GM18519 (cell line): Measurements from ENCODE around the gene MECP2.

ENCODE experiments used
- ATAC-seq: cut with Tn5 transposase; IDR thresholded peaks from one replicate; pipeline ENCODE4 v1.9.1; 2021; ENCODE audit warnings: mild to moderate bottlenecking, moderate library complexity; ENCODE audit not compliant: unreplicated experiment, low FRiP score

MECP2 gene

GRCh38 chrX:154039577-154039976 lies 57.9 kb downstream of the MECP2 start:
- ATAC-seq, result no peak

DNA sequence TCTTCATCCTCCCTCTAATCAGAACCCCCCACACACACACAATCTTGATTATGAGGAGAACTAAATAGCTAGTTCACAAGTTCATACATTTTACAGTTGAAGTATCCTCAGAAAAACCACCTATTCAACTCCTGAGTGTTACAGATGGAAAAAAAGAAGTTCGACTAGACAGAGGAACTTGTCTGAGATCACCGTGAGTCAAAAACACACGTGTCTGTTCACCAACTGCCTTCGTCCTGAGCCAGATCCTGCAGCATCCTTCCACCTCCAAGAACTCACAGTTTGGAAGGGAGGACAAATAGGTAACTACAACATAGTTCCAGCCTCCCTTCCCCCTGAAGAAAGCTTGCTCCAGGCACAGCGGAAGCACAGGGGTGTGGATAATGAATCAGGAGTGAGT lies 58.9 kb downstream of the MECP2 start:
- no peak for ATAC-seq

GRCh38 chrX:154037754-154038153 lies 59.8 kb downstream of the MECP2 start:
- no peak for ATAC-seq

DNA sequence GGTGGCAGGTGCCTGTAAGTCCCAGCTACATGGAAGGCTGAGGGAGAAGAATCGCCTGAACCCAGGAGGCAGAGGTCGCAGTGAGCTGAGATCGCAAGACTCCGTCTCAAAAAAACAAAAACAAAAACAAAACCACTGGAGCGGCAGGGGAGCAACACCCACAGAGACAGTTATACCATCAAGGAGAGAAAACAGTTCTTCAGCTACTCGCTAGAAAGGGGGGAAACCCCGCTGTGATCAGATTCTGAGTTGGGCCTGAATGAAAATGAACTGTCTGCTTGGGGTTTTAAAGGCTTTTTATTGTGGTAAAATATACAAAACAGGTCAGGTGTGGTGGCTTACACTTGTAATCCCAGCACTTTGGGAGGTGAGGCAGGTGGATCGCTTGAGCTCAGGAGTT lies 61.0 kb downstream of the MECP2 start:
- ATAC-seq, result no peak

DNA sequence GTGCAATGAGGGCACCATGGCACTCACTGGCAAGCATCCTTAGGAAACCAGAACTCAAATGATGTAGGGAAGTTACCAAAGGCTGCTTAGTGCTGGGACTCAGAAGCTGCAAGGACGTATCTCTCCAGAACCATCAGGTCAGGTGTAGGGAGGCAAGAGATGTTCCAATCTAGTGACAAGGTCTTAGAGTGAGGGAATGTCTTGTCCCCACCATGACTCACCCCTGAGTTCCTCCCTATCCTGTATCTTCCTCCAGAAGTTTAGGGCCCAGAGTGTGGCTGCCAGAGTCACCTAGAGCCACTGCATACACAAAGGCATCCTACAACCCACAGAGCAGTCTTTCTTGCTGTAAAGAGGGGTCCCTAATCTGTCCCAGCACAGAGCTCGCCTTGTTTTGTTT lies 63.7 kb downstream of the MECP2 start:
- ATAC-seq, result no peak

- ATAC-seq, result no peak
These were observed 64.9 kb downstream of the MECP2 start for GRCh38 chrX:154032653-154033052.

GRCh38 chrX:154032160-154032559 lies 65.4 kb downstream of the MECP2 start:
- ATAC-seq, result no peak

DNA sequence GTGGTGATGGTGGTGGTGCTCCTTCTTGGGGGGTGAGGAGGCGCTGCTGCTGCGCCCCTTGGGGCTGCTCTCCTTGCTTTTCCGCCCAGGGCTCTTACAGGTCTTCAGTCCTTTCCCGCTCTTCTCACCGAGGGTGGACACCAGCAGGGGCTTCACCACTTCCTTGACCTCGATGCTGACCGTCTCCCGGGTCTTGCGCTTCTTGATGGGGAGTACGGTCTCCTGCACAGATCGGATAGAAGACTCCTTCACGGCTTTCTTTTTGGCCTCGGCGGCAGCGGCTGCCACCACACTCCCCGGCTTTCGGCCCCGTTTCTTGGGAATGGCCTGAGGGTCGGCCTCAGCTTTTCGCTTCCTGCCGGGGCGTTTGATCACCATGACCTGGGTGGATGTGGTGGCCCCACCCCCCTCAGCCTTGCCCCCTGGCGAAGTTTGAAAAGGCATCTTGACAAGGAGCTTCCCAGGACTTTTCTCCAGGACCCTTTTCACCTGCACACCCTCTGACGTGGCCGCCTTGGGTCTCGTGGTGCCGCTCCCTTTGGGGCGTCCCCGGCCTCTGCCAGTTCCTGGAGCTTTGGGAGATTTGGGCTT lies 66.7 kb downstream of the MECP2 start:
- no peak for ATAC-seq

DNA sequence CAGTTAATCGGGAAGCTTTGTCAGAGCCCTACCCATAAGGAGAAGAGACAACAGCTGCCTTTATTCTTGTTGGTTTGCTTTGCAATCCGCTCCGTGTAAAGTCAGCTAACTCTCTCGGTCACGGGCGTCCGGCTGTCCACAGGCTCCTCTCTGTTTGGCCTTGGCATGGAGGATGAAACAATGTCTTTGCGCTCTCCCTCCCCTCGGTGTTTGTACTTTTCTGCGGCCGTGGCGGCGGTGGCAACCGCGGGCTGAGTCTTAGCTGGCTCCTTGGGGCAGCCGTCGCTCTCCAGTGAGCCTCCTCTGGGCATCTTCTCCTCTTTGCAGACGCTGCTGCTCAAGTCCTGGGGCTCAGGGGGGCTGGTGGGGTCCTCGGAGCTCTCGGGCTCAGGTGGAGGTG lies 67.3 kb downstream of the MECP2 start:
- ATAC-seq, result no peak

GRCh38 chrX:154029439-154029838 lies 68.1 kb downstream of the MECP2 start:
- ATAC-seq, result no peak

DNA sequence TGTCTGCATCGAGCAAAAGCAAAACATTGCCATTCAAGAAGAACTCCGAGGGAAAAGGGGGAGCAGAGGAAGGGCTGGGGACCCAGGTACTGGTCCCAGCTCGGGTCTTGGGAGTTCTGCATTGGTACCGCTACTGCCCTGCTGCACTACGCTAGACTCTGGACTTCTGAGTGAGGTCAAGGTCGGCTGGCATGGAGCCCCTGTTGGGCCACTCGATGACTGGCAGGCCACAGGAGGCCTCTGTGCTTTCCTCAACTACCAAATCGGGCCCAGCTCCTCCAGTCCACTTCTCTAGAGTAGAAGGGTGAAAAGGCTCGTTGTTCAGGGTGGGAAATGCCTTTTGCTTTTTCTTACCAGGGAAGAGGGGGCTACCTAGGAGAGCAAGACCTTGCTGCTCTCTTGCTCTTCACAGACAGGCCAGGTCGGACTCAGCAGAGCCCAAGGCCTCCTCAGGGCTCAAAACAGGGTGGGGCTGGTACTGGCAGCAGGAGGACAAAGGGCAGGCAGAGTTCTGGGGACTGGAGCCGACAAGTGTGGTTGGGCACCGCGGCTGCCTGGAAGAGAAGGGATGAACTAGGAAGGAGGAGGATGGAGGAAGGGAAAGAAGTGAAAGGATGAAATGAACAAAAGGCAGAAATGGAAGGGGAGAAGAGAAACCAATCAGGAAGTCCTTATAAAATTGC lies 68.9 kb downstream of the MECP2 start:
- ATAC-seq, result no peak

DNA sequence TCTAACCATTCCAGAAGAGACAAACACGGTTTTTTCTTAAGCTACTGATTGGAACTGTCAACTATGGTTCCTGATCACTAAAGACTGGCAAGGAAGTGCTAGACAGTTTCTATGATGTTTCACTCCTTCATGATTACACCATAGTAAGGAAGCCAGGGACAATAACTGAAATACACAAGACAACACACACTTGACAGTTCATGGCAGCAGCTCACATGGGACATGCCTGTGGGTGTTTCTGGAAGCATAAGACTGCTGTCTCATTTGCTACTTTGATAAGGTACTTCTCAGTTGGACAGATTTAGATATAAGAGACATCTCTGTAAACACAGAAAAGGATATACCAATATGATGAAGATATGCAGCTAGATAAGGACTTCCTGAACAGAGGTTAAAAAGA lies 69.5 kb downstream of the MECP2 start:
- no peak for ATAC-seq

DNA sequence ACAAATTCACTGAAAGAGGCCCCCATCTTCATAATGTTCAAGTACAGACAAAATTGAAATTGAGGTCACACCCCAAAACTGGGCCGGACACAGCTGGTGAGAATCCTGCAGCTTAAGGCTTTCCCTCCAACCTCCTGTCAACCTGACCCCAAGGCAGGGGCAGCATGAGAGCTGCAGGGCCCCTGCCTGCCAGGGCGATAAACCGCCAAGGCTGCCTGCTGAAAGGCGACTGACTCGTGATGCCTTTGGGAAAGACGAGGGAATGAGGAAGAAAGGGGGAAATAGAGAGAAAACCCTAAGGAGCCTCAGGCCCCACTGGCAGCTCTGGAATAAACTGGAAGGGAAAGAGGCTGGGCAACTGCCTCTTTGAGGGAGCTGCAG lies 70.5 kb downstream of the MECP2 start:
- ATAC-seq, result no peak

DNA sequence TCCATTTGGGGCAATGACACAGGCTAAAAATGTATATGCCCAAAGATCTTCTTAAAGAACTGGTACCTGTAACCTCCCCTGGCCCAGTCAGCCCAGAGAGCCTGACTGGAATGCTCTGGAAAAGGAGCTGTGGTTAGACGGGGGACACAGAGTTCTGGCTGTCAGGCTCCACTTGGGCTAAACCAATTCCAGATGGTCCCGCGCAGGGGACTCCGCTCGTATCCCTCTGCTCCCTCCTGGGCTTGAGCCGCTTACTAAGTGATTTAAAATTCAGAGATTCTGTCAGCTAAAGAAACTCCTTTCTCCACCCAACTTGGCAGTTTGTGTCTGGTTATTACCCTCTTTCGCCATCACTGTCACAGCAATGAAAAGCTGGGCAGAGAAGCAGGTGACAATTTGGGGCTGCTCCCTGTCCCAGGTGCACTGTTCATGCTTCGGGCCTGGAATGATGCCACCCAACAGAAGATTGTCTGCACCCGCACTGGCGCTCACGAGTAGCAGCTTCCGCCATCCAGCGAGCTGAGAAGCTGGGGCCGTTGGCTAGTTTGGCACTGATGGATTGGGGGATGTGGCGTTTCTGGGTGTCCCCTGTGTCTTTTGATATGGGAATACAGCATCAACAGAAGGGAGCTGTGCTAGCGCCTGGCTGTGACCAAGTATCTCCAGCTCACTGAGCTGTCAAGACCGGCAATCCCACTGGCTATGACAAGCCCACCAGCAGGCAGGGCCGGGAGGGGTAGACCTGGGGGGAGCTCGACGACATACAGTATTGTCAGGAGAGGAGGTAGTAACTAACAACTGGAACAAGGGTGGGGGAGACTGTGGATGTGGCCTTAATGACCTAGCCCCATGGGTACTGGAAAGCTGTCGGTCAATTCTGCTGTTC lies 71.1 kb downstream of the MECP2 start:
- no peak for ATAC-seq

GRCh38 chrX:154025230-154025629 lies 72.3 kb downstream of the MECP2 start:
- no peak for ATAC-seq

DNA sequence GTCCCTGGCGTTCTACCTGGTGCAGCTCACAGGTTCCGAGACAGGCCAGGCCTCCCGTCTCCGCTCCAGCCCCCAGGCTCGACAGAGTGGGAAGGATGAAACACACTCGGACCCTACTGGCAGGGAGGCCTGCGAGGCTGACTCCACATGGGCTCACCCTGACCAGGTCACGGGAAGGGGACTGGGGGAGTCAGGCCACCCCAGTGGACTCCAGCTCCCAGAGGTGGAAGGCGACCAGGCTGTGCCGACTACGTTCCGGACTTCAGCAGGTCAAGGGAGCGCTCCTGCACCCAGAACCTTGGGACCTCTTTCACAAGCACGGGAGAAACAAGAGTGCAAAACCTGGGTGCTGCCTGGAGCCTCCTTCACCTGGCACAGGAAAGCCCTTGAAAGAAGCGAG lies 73.2 kb downstream of the MECP2 start:
- no peak for ATAC-seq

- ATAC-seq, result no peak
These were observed 74.1 kb downstream of the MECP2 start for GRCh38 chrX:154023276-154024000.

DNA sequence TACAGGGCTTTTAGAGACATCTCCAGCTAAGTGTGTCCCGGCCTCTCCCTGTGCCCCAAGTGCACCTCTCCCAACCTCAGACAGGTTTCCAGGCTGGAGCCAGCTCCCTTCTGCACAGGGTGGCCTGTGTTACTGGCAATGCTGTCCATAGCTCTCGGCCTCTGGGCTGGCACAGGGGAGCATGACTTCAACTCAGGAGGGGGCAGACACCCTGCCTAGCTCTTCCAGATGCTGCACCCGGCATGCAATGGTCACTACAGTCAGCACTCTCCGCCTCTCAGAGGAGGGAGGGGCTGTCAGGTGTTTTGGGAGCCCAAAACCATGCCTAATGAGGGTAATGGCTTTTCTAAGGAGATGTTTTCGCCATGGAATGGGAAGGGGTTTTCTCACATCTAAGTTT lies 75.4 kb downstream of the MECP2 start:
- no peak for ATAC-seq

DNA sequence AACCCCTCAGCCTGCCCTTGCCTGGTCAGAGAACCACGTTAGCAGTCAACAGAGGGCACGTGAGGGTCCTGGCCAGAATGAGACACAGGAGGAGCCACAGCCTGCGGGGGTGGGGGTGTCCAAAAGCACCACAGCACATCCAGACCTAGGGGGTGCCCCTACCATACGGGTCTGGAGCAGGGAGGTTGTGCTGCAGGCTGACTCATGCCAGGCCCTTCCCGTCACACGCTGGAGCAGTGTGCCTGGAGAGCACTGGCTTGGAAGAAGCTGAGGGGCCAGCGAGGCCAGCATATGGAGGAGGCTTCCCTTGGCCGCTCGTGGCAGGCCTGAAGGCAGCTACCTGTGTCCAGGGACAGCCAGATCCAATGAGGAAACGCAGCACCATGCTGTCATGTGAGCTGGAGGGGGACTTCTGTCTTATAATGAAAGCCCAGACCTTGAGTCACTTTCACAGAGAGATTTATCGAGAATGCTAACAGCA lies 76.3 kb downstream of the MECP2 start:
- ATAC-seq, result no peak

- ATAC-seq, result no peak
These were observed 76.9 kb downstream of the MECP2 start for GRCh38 chrX:154020536-154021115.
